ENCODE measurements around the gene PRKG1. TPM values are rescaled to one million over a fixed set of nuclear protein-coding genes. Genes with fewer than 3 reads are reported as not detected.
A peak's percentile ranks its signal among the peaks of the same experiment; 100 is the strongest.

The PRKG1 gene
- total and polyA plus RNA-seq, 2 of the 4 experiments (the other 2 are of a cell fraction): 3.5 to 18.3 TPM

DNA sequence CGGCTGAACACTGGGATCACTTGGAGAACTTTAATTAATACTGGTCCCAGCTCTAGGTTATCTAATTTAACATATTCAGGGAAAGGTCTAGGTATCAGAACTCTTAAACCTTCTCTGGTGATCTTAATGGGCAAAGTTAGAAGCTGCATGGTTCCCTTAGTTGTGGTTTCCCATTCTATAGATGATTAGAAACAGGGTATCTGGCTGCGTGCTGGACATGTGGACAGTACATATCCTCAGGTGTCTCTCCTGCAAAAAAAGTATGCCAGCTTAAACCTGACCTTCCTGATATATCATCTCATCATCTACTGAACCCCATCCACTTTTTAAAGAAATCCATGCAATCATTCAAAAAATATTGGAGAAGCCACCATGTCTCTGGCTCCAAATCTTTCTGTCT, 955.3 kb downstream of the PRKG1 start:
- in situ Hi-C loops (cut with MboI; ENCODE audit: low sequenced_read_pairs) (no loop called here), intact Hi-C loops (cut with micrococcal nuclease) (loop anchor here (5.0 kb wide), 1 partner anchor 188 kb away; no protein-coding TSS in a partner anchor), dilution Hi-C loops (cut with HindIII; ENCODE audit: low sequenced_read_pairs, unreplicated experiment) (no loop called here)
- WGBS, 2 experiments (ENCODE audit: extremely low coverage in 2 of 2, insufficient read length in 1 of 2): no CpG with 5 or more reads among the region's 2 CpGs
- H3K27me3 ChIP-seq (ENCODE audit: control insufficient read depth, insufficient read depth, low read length): no peaks in the 10 kb centered on the region
- H3K27ac ChIP-seq (ENCODE audit: insufficient read depth, low read length): no peak overlapping the region
- H3K4ac ChIP-seq (ENCODE audit: low read depth, low read length): no peak overlapping the region
- H4K91ac ChIP-seq (ENCODE audit: insufficient read depth, low read depth, low read length): no peak overlapping the region
- no peak overlapping the region for H3K14ac ChIP-seq (replicated peaks; ENCODE audit: low read depth, low read length)
- ATAC-seq (ENCODE audit: low read depth) (no peak), DNase-seq (no peak)
- no peak overlapping the region for H3K23ac ChIP-seq (ENCODE audit: low read depth, low read length)
- H2AK9ac ChIP-seq (replicated peaks; ENCODE audit: low read depth, low read length, poor library complexity): no peak overlapping the region
- ChIA-PET POLR2A (ENCODE audit: unreplicated experiment) (no interaction called here), CTCF (no interaction called here)
- TF ChIP-seq CHD1 (IDR thresholded peaks at IDR 0.05; ENCODE audit: low read depth, low read length) (no peak), MAFK (IDR thresholded peaks at IDR 0.05; ENCODE audit: low read depth, low read length) (no peak), MXI1 (IDR thresholded peaks at IDR 0.05; ENCODE audit: borderline replicate concordance, low read depth, low read length) (no peak), FOS (IDR thresholded peaks at IDR 0.05; ENCODE audit: low read depth, low read length) (no peak), SMC3 (IDR thresholded peaks at IDR 0.05; ENCODE audit: low read depth, low read length) (no peak), RAD21 (IDR thresholded peaks at IDR 0.05; ENCODE audit: low read length) (no peak), MAZ (IDR thresholded peaks at IDR 0.05; ENCODE audit: borderline replicate concordance, low read depth, low read length) (no peak), RFX5 (IDR thresholded peaks at IDR 0.05; ENCODE audit: low read depth, low read length) (no peak), CEBPB (IDR thresholded peaks at IDR 0.05; ENCODE audit: low read depth, low read length) (no peak)
- TF ChIP-seq, protein P1, sequence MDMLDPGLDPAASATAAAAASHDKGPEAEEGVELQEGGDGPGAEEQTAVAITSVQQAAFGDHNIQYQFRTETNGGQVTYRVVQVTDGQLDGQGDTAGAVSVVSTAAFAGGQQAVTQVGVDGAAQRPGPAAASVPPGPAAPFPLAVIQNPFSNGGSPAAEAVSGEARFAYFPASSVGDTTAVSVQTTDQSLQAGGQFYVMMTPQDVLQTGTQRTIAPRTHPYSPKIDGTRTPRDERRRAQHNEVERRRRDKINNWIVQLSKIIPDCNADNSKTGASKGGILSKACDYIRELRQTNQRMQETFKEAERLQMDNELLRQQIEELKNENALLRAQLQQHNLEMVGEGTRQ (IDR thresholded peaks at IDR 0.05; ENCODE audit: low read depth, low read length): no peak
- TF ChIP-seq, protein P2, sequence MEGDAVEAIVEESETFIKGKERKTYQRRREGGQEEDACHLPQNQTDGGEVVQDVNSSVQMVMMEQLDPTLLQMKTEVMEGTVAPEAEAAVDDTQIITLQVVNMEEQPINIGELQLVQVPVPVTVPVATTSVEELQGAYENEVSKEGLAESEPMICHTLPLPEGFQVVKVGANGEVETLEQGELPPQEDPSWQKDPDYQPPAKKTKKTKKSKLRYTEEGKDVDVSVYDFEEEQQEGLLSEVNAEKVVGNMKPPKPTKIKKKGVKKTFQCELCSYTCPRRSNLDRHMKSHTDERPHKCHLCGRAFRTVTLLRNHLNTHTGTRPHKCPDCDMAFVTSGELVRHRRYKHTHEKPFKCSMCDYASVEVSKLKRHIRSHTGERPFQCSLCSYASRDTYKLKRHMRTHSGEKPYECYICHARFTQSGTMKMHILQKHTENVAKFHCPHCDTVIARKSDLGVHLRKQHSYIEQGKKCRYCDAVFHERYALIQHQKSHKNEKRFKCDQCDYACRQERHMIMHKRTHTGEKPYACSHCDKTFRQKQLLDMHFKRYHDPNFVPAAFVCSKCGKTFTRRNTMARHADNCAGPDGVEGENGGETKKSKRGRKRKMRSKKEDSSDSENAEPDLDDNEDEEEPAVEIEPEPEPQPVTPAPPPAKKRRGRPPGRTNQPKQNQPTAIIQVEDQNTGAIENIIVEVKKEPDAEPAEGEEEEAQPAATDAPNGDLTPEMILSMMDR (conservative IDR thresholded peaks at IDR 0.05; ENCODE audit: low read depth, low read length): no peak
- BruUV-seq (replicated peaks): no TSS peak
- peak overlapping the region; percentile 23 for H3K18ac ChIP-seq (ENCODE audit: low read depth, low read length)
- H3K79me1 ChIP-seq (ENCODE audit: low read depth in 1 of 2, low read length in 2 of 2): no peaks in the 10 kb centered on the region
- no peak overlapping the region for H3K4me3 ChIP-seq (ENCODE audit: insufficient read depth, low read depth, low read length)
- H4K8ac ChIP-seq (ENCODE audit: low read depth in 2 of 2, low read length in 2 of 2): 0 out of 4 replicates have a peak overlapping the region, but pooled peaks of 1 of the 2 experiments have one; percentile 0
- no peak overlapping the region; the same call in 2 of the 3 replicates for H2BK15ac ChIP-seq (ENCODE audit: low read depth, low read length)
- no peaks in the 10 kb centered on the region; the same call in 1 of the 2 replicates for H4K20me1 ChIP-seq (ENCODE audit: insufficient read depth, low read length)
- H3K36me3 ChIP-seq (ENCODE audit: control insufficient read depth, insufficient read depth, low read length): no peaks in the 10 kb centered on the region
- H3K9me3 ChIP-seq (ENCODE audit: control insufficient read depth, insufficient read depth, low read length): no peaks in the 10 kb centered on the region
- no peaks in the 10 kb centered on the region for H3K9me1 ChIP-seq (ENCODE audit: insufficient read depth, low read length)
- peak overlapping the region; percentile 67; the same call in 1 of the 2 replicates for H2BK20ac ChIP-seq (ENCODE audit: low read depth, low read length)
- H3K56ac ChIP-seq (ENCODE audit: extremely low read depth, insufficient read depth, low read length): no peak overlapping the region
- no peak overlapping the region for H4K5ac ChIP-seq (ENCODE audit: low read depth, low read length)
- no peak overlapping the region for H3K9ac ChIP-seq (ENCODE audit: low read depth, low read length)
- H2BK120ac ChIP-seq (ENCODE audit: low read depth, low read length): no peak overlapping the region
- H2AFZ ChIP-seq (replicated peaks; ENCODE audit: low read length, poor library complexity): no peak overlapping the region
- no peak overlapping the region for H2AK5ac ChIP-seq (ENCODE audit: low read depth, low read length)
- H2BK5ac ChIP-seq (ENCODE audit: low read depth, low read length, poor library complexity, severe bottlenecking): no peak overlapping the region
- H3K4me2 ChIP-seq (ENCODE audit: low read depth, low read length): no peak overlapping the region
- H3K4me1 ChIP-seq (ENCODE audit: control insufficient read depth, insufficient read depth, low read length): peaks cover 6% of the 10 kb centered on the region
